ENCODE data around the gene UQCRC2.
"Not testable (repeated sequence)": the region's sequence is repeated elsewhere in the genome, so short reads cannot be mapped to it uniquely, and the experiment has no call there.

UQCRC2 gene

DNA sequence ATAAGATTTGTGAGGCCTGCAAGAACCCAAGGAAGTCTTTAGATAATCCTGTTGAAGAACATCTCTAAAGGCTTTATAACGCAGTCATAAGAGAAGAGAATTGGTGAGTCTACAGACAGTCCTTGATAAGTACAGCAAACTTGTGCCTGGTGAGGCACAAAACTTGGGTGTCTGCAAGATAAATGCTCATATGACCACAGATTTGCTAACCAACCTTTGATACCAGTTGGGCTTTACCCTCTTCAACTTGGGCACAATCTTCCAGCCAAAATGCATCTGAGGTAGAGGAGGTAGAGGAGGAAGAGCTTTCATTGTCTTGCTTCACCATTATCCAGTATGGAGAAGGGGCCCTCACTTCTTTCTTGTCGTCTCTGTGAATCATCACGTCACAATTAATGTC lies 30.9 kb downstream of the UQCRC2 start:
- no peak for DNase-seq

DNA sequence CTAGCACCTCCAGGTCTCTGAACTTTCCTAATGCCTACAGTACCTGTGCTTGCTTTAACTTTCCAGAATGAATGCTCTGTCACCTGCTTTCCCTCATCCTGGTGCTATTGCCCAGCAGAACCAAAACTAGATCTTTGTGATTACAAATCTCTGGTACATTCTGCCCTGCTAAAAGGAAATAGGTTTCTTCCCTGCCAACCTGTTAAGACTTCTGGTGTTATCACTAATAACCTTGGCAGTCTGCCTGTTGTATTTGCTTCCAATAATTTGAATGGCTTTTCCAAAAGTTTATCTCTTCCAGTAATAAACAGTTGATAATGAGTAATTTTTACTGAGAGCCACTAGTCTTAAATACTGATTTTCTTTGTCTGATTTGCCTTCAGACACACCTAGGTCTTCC lies 32.4 kb downstream of the UQCRC2 start:
- DNase-seq = no peak

GRCh38 chr16:21986692-21987246 lies 33.6 kb downstream of the UQCRC2 start:
- DNase-seq = no peak

DNA sequence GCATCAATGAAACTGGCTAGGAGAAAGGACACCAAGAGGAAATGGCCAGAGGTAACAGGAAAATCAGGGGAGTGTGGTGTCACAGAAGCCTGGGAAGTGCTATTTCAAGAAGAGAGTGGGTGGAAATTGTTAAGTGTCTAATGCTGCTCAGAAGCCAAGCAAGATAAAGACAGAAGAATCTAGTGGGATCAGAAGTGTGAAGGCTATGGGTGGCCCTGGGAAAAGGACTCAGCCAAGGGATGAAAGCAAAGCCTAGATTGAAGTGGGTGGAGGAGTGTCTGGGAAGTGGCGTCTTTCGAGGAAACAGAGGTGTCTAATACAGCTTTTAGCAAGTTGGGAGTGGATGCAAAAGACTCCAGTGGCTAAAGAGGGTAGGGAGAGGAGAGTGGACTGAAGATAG lies 34.3 kb downstream of the UQCRC2 start:
- no peak for DNase-seq

GRCh38 chr16:21989133-21989532 lies 36.0 kb downstream of the UQCRC2 start:
- DNase-seq = no peak

GRCh38 chr16:21989751-21990150 lies 36.6 kb downstream of the UQCRC2 start:
- DNase-seq = no peak

DNA sequence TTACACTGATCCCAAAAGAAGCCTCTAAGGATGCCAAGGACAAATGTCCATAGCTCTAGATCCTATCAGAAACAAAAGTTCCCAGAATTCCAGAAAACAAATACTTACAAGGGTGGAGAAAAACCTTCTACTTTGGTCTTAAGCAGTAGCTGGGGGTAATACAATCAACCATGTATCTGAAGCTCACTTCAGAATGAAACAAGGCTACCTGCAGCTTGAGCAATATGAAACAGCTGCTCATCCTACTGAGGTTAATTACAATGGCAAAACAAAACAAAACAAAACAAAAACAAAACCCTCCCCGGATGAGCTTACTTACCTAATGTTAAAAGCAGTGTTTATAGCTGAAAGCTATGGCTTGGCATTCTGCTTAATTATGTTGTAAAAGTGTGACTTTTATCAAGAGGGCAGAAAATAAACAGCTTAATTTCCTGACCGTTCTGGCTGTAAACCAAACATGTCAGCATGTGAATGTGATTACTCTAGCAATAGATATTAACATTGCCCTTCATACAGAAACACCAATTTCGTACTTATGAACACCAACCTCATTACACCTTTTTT lies 37.3 kb downstream of the UQCRC2 start:
- no peak for DNase-seq

DNA sequence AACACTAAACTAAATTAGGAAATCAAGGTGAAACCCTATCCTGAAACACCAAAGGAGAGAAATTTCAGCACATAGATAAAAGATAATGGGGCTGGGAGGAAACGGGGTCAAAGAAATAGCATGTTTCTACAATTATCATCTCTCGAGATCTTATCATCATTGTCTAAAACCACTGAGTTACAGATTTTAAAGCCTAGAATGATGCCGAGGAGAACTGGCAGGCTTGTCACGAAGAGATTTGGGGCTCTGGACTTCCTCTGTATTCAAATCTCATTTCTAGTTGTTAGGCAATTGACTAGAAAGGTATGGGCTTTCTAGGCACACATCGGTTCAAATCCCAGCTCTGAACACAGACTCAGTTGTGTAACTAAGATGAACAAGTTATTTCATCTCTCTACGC lies 38.5 kb downstream of the UQCRC2 start:
- DNase-seq = peak; percentile 61

GRCh38 chr16:21994856-21995465 lies 41.8 kb downstream of the UQCRC2 start:
- peak; percentile 24 for DNase-seq

DNA sequence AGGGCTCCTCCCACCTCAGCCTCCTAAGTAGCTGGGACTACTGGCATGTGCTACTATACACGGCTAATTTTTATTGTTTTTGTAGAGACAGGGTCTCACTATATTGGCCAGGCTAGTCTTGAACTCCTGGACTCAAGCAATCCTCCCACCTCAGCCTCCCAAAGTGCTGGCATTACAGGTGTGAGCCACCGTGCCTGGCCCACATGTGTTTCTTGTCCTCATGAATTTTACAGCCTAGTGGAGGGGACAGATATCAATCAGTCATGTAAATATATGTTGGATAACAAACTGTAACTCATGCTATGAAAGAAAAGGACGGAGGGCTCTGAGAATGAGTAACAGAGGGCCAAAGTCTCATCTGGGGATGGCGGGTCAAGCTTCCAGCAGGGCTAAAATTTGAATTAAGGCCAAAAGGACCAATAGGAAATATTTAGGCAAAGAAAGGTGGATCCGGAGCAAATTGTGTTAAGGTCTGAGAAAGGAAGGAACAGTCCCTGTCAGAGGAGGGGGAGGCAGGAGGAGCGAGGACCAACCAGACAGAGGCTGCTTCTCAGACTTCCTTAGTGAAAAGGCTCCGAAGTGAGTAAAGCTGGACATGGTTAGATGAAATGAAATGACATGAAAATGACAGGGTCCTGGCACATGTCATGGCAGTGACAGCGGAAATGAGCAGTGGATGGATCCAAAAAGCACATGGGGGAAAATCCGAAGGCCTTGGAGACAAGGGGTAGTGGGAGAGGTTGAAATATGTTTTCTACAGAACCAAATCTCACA lies 43.9 kb downstream of the UQCRC2 start:
- DNase-seq = no peak

DNA sequence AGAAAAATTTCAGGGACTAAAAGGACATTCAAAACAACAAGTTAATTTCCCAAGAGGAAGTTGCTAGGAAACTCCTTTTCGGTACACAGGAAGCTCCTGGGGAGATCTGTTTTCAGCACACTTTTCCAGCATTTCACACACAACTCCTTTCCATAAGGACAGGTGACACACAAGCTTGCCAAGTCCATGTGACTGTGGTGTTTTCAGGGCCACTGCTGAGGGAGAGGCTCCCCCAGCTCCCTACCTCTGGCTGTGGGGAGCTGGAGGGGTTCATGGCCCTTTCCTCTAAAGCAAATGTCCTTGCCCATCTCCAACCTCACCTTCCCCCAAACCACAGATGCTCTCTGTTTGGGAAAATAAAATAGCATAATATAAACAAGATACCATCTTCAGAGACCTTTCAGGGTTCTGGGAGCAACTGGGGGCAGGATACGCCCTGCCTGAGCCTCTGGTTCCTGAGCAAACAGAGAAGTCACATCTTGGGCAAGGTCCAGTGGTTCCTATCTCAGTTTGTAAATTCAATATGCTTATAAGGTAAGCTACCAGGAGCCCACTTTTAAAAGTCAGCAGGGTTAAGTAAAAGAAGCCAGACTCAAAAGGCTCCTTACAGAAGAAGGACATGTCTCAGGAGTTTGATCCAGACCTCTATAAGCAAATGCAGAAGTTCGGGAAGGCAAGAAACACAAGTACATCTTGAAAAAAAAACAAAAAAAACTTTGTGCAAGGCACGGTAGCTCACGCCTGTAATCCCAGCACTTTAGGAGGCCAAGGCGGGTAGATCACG lies 44.7 kb downstream of the UQCRC2 start:
- no peak for DNase-seq

DNA sequence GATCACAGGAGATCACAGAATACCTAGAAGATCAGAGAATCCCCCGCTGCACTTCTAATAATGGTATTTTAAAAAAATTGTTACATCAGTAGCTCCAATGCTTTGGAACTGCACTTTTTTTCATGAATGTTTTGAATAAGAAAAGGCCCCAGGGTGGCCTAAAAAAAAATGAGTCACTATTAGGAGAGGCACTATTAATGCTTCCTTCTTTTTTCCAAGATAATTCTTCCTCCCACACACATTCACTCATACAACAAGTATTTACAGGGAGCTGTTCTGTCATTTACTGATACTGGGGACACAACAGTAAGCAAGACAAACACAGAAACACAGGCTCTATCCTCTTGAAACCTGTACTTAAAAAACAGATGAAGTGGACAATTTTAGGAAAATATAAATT lies 48.4 kb downstream of the UQCRC2 start:
- no peak for DNase-seq

DNA sequence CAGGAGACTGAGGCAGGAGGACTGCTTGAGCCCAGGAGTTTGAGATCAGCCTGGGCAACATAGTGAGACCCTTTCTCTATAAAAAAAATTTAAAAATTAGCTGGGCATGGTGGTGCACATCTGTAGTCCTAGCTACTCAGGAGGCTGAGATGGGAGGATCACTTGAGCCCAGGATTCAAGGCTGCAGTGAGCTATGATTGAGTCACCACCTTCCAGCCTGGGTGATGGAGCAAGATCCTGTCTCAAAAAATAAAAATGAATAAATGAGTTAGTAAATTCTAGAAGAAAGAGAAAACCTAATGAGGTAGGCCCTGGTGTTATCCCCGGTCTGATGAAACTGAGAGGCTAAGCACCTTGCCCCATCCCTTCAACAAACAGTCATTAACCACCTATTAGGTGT lies 48.9 kb downstream of the UQCRC2 start:
- not testable (repeated sequence) for DNase-seq

DNA sequence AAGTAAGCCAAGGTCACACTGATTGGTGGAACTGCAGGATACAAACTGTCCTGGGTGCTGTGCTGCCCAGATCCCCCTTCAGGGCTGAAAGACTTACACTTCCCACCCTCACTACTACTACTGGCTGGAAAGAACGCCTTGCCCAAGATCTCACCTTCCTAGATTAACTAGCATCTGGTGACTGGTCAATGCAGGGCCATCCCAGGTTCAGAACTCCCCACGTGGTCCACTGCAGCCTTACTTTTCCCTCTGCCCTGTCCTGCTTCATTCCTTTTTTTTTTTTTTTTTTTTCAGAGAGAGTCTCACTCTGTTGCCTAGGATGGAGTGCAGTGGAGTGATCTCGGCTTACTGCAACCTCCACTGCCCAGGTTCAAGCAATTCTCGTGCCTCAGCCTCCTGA lies 50.0 kb downstream of the UQCRC2 start:
- DNase-seq = no peak

DNA sequence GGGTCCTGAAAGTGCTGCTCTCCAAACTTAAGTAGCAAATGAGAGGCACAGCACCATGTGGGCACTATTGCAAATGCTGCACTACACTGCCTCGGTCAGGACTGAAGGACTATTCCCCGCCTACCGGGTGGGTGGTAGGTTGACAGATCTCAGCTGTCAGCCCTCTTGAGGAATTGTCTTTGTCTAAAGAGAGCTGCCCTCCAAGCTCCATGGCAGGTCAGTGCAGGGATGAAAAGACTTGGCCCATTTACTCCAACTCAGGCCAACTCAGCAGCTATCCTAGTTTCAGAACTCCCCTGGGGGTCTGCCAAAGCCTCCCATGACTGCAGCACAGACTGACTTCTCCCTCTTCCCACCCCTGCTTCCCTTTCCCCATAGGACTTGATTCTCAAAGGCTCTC lies 51.2 kb downstream of the UQCRC2 start:
- DNase-seq = no peak

DNA sequence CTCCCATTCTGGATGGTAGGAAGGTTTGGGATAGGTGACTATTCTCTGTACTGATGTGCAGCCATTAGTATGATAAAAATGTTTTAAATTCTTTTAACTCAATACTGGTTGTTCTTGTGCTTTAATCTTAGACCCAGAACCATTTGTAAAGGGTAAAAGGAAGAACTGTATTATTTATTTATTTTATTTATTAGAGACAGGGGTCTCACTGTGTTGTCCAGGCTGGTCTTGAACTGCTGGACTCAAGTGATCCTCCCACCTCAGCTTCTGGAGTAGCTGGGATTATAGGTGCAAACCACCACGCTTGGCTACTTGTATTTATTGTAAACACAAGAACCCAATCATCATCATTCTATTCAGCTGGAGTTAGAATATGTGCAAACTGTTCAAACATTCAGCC lies 52.6 kb downstream of the UQCRC2 start:
- no peak for DNase-seq

DNA sequence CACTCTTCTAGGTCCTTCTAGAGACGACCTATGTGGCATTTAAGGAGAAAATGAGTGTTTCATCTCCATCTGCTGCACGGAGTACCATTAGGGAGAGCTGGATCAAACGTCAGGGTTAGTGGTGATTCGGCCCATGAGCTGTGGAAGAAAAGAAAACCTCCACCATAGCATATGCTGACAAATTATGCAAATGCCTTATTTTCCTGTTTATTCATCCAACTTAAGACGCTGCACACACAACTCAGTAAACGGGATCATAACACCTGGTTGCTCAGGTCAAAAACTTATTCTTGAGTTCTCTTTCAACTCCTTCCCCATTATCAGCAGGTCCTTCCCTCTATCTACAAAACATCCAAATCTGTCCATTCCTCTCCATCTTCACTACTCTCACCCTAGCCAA lies 53.5 kb downstream of the UQCRC2 start:
- no peak for DNase-seq

- DNase-seq = no peak
These were observed 54.0 kb downstream of the UQCRC2 start for GRCh38 chr16:22007159-22007508.

GRCh38 chr16:22007509-22008214 lies 54.5 kb downstream of the UQCRC2 start, which contains the start of gene MOSMO:
MOSMO (plus strand) TSS chr16:22008111; CDS start chr16:22008302, 191 bp downstream.
- DNase-seq = peak; percentile 79

DNA sequence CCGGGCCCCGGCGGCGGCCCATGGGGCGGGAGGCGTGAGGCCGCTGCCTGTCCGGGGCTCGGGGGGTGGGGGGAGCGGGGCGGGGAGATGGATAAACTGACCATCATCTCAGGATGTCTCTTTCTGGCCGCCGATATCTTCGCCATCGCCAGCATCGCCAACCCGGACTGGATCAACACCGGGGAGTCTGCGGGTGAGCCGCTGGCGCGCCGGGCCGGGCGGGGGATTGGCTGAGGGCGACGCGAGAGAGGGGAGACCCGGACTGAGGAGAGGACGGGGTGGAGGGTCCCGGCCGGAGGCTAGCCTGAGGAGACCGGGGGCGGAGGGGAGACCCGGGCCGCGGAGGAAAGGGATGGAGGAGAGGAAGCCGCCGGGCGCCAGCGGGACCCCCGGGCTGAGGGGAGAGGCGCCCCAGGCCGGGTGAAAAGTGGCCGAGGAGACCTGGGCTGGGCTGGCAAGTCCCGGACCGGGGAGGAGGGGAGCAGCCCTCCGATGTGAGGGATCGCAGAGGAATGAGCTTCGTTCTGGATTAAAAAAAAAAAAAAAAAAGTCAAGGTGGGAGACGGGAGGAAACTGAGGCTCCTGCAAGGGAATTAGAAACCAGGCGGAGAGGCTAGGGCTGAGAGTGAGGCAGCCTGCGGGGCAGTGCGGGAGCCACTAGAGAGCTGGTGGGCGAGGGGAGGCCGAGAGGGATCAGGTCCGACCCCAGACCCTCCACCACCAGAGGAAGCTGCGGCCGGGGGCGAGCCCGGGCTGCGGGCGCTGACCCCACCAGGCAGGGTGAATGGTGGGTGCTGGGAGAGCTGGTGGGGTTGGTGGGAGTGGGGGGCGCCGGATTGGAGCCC lies 55.3 kb downstream of the UQCRC2 start:
- DNase-seq = peak; percentile 35

DNA sequence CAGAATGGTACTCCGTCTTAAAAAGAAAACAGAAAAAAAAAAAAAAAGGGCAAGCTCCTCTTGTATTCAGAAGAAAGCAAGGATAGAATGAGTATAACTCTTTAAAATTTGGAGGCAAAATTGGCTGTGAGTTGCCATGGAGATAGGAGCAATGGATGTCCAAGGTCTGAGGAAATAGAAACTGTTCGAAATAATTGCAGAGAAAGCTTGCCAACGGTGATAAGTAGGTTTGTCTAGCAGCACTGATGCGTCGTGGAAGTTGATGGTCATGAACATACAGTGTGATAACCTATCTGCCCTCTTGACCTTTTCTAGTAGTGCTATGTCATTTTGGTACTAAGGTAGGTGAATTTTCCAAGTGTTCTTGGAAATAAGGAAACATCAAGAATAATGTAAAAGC lies 57.7 kb downstream of the UQCRC2 start:
- DNase-seq = no peak

DNA sequence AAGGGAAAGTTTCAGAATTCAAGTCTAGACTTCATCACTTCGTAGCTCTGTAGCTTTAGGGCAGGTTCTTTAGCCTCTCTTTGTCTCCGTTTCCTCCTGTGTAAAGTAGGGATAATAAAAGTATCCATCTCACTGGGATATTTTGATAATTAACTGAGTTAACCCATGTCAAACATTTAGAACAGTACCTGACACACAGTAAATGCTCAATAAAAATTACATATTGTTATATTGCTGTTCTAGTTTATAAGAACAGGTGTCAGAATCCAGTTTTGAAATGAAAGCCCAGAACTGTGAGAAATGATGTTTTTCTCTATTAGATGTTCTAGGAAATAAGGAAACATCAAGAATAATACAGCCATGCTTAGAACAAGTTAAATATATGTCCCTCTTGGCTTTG lies 59.1 kb downstream of the UQCRC2 start:
- no peak for DNase-seq

Measured in hematopoietic multipotent progenitor cell treated with erythropoietin and hydrocortisone succinate and interleukin-3 and kit ligand, for 4 days (in vitro differentiated cells).